ENCODE results near the gene SLC8A1.

Gene SLC8A1

GRCh38 chr2:40384714-40385113, 67.2 kb downstream of the SLC8A1 start:
- peak; percentile 59 to 93 (median 76) for DNase-seq

DNA sequence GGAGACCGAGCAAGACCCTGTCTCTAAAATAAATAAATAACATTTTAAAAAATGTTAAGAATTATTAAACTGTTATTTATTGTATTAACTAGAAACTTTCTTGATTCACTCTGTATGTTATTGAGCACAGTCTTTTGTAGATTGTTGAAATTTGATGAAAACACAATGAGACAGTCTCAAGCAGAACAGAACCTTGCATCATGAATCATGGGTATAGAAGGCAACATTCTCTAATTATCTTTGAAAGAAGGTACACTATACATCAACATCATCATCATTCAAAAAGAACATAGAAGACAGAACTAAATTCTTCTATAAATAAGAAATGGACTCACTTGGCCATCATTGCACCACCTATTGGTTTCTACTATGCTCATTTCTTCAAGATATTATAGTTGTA, 67.7 kb downstream of the SLC8A1 start:
- peak in 1 of 4 experiments; percentile 18 for DNase-seq

GRCh38 chr2:40380721-40381120, 71.2 kb downstream of the SLC8A1 start:
- DNase-seq, result no peak

- DNase-seq, result no peak
Observed at GRCh38 chr2:40380041-40380440, 71.8 kb downstream of the SLC8A1 start.

DNA sequence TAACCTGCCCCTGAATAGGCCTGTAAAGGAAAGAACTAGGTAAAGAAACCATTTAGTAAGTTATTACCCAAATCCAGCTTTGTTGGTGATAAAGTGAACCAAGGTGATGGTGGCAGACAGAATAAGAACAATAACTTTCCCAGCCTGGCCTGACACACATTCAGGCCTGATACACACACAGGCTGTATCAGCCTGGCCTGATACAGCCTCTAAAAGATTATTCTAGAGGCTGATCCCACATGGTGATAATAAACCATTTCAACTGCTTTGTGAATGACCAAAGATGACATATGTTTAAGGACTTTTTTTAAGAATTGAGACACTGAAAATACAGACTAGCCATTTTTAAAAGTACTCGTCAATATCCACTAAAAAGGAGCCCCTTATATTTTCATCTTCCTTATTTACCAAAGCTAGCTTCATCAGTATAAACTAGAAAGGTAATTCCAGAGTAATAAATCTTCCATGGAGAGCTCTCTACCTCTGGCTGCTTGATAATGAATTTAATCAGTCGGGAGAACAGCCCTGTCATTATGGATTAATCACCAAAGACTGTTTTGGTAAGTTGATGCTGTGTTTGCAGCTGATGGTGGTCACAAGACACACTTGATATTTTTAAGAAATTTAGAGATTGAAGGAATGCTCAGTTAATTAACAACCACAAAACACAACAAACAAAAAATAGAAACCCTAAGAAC, 77.2 kb downstream of the SLC8A1 start:
- DNase-seq, result no peak

DNA sequence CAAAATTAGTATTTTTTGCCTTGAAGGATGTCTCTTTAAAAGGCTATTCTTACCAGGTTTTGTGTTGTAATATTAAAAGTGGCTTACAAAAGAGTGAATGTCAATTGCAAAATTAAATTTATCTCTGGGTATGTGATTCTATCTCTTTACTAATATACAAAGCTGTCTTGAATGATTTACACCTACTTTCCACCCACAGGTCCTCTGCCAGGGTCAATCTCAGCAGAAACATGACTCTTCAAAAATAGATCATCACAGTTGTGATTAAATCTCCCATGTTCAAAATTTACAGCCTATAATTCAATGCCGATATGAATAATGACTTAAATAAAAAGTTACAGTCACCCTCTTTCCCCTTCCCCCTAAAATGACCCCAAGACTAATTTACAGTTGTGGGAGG, 78.8 kb downstream of the SLC8A1 start:
- peak in 3 of 4 experiments; percentile 31 to 71 (median 48) for DNase-seq

GRCh38 chr2:40372283-40372985, 79.5 kb downstream of the SLC8A1 start:
- no peak for DNase-seq

DNA sequence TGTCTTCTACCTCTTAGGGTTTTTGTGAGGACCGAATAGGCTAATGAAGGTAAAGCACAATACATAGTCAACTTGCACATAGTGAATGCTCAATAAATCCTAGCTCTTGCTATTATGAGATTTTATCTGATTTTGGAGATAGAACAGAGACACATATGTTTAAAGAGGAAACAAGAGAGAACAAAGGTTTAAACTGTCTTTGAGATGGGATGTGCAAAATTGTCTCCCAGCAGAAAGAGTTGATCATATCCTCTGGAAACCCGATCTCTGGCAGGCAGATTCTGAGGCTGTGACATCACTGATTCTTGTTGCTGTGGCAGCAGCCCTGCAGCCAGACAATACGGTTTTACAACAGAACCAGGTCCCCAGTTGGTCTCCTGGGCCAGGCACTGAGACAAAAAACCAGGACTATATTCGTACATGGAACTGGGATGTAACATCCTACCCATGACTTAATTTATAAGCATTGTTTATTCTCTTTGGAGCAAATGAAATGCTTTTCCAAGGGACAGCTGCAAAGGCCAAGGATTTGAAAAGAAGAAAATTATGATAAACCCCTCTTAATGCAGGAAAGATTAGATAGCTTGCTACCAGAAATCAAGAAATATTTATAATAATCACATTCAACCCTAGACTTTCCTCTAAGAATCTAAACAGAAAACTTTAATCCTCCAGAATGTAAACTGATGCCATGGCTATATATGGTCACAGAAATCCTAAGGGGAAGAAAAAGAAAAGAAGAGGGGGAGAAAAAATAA, 80.2 kb downstream of the SLC8A1 start:
- DNase-seq, result no peak

GRCh38 chr2:40370007-40370395, 81.9 kb downstream of the SLC8A1 start:
- DNase-seq, result peak; percentile 39 to 73 (median 62)

GRCh38 chr2:40369267-40370006, 82.5 kb downstream of the SLC8A1 start:
- DNase-seq, result no peak

DNA sequence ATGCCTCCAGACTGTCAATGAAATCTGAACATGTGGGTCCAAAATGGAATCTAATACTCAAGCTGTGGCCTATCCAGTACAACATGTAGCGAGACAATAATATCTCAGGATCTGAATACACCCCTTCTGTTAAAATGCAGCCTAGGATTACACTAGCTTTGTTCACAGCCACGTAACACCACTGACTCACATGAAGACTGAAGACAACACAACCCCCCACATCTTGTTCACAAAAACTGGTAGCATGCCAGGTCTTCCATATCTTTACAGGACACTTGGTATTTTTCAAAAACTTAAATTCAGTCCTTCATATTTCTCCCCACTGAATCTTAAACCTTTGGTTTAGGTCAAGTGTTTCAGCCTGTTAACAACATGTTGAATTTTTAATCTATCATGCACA, 84.2 kb downstream of the SLC8A1 start:
- DNase-seq, result no peak

GRCh38 chr2:40367032-40367431, 84.9 kb downstream of the SLC8A1 start:
- no peak for DNase-seq

- DNase-seq, result no peak
Observed at GRCh38 chr2:40364151-40364874, 87.6 kb downstream of the SLC8A1 start.

- no peak for DNase-seq
Observed at GRCh38 chr2:40363631-40364030, 88.3 kb downstream of the SLC8A1 start.

- DNase-seq, result no peak
Observed at GRCh38 chr2:40363231-40363630, 88.7 kb downstream of the SLC8A1 start.

- no peak for DNase-seq
Observed at GRCh38 chr2:40361478-40361877, 90.4 kb downstream of the SLC8A1 start.

DNA sequence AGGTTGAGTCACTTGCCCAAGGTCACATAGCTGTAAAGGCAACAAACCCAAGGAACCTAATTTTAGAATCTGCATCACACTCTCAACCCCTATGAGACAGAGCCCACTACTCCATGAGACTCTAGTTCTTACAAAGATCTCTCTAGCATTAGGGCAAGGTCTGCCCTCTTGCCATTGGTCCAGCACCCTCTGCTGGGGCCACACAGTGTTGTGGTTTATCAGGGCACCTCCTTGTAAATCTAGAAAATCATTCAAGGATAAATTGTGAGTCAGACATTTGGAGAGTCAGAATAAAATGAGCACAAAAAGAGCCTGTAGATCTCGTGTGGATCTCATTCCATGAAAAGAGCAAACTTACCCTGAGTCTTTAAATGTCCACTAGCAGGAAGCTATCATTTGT, 91.2 kb downstream of the SLC8A1 start:
- no peak for DNase-seq

- DNase-seq, result no peak
Observed at GRCh38 chr2:40359811-40360210, 92.1 kb downstream of the SLC8A1 start.

- no peak for DNase-seq
Observed at GRCh38 chr2:40358783-40359182, 93.1 kb downstream of the SLC8A1 start.

GRCh38 chr2:40357667-40358066, 94.2 kb downstream of the SLC8A1 start:
- no peak for DNase-seq

DNA sequence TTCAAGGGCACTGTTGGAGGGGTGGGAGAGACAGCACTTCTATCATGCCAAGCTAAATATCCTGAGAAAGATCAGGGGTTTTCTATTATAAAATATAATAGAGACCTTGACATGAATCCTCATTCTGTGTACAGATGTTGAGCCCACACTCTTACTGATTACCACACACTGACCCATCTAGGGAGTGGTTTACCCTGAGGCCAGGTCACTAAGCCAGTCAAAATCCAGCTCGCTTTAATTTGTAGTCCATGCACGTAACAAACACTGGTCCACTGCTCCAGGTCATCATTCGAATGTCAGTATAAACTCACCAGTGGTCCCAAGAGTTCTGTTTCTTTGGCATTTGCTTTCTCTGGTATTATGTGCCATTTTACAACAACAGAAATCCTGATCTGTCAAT, 96.4 kb downstream of the SLC8A1 start:
- DNase-seq, result no peak

- peak in 1 of 4 experiments; percentile 23 for DNase-seq
Observed at GRCh38 chr2:40353231-40353630, 98.7 kb downstream of the SLC8A1 start.

Measured in suppressor macrophage (primary cell).